IPS-NIHi11 (cell line): ENCODE results near the gene RAMP1.
A peak's percentile ranks its signal among the peaks of the same experiment; 100 is the strongest.
"Not testable (repeated sequence)": the region's sequence is repeated elsewhere in the genome, so short reads cannot be mapped to it uniquely, and the experiment has no call there.

Source experiments
- DNase-seq: peaks from one replicate; pipeline ENCODE4 v3.0.0; 2012; ENCODE audit warnings: mixed read lengths, low spot score

Gene RAMP1

GRCh38 chr2:237859533-237860272 lies at the start of gene RAMP1:
Gene RAMP1 (plus strand): TSS chr2:237859623. CDS start chr2:237859676, 53 bp downstream.
- peak; percentile 64 for DNase-seq

GRCh38 chr2:237815637-237816036 lies 43.8 kb upstream of the RAMP1 start:
- no peak for DNase-seq

- DNase-seq, result no peak
These were observed 42.9 kb upstream of the RAMP1 start for GRCh38 chr2:237816531-237816930.

- DNase-seq, result no peak
These were observed 41.4 kb upstream of the RAMP1 start for GRCh38 chr2:237818066-237818473.

- no peak for DNase-seq
These were observed 40.2 kb upstream of the RAMP1 start for GRCh38 chr2:237819231-237819630.

GRCh38 chr2:237820421-237820820 lies 39.0 kb upstream of the RAMP1 start:
- no peak for DNase-seq

GRCh38 chr2:237823544-237823943 lies 35.9 kb upstream of the RAMP1 start:
- no peak for DNase-seq

- no peak for DNase-seq
These were observed 35.3 kb upstream of the RAMP1 start for GRCh38 chr2:237824085-237824484.

- DNase-seq, result no peak
These were observed 31.9 kb upstream of the RAMP1 start for GRCh38 chr2:237827421-237827987.

- DNase-seq, result no peak
These were observed 28.9 kb upstream of the RAMP1 start for GRCh38 chr2:237830522-237830921.

- DNase-seq, result no peak
These were observed 25.9 kb upstream of the RAMP1 start for GRCh38 chr2:237833546-237833945.

- no peak for DNase-seq
These were observed 24.1 kb upstream of the RAMP1 start for GRCh38 chr2:237835372-237835771.

GRCh38 chr2:237841051-237841450 lies 18.4 kb upstream of the RAMP1 start:
- DNase-seq, result no peak

GRCh38 chr2:237848940-237849339 lies 10.5 kb upstream of the RAMP1 start:
- DNase-seq, result not testable (repeated sequence)

- DNase-seq, result no peak
These were observed 5.1 kb upstream of the RAMP1 start for GRCh38 chr2:237854295-237854694.

- no peak for DNase-seq
These were observed 1.6 kb upstream of the RAMP1 start for GRCh38 chr2:237857791-237858190.

- DNase-seq, result peak; percentile 81
These were observed 935 bp upstream of the RAMP1 start for GRCh38 chr2:237858294-237859081.

- peak; percentile 29 for DNase-seq
These were observed 365 bp upstream of the RAMP1 start for GRCh38 chr2:237859082-237859433.

- DNase-seq, result no peak
These were observed 981 bp downstream of the RAMP1 start for GRCh38 chr2:237860273-237860935.

GRCh38 chr2:237861875-237862527 lies 2.6 kb downstream of the RAMP1 start:
- no peak for DNase-seq

GRCh38 chr2:237862528-237862895 lies 3.1 kb downstream of the RAMP1 start:
- DNase-seq, result no peak

- no peak for DNase-seq
These were observed 3.7 kb downstream of the RAMP1 start for GRCh38 chr2:237863102-237863511.
